KMS-11 (cell line): ENCODE results near the gene AKR7A2.

ENCODE experiments used
- H2AFZ ChIP-seq: fragments of 200-600 bp; sonication (generic); 2 replicates; pipeline ENCODE4 v1.6.1; 2016; ENCODE audit warnings: antibody characterized with exemption, mixed run types, low read depth
- H3K27ac ChIP-seq: fragments of 200-600 bp; sonication (generic); 2 replicates; pipeline ENCODE4 v1.6.1; 2016; ENCODE audit warnings: mild to moderate bottlenecking, mixed run types
- H3K27me3 ChIP-seq: fragments of 200-600 bp; sonication (generic); 2 replicates; pipeline ENCODE4 v1.6.1; 2017; ENCODE audit warnings: mild to moderate bottlenecking, low read depth, mixed run types, moderate library complexity; ENCODE audit not compliant: insufficient read depth
- H3K36me3 ChIP-seq: fragments of 200-600 bp; sonication (generic); 2 replicates; pipeline ENCODE4 v1.6.1; 2017; ENCODE audit warnings: mild to moderate bottlenecking, mixed run types; ENCODE audit not compliant: insufficient read depth
- H3K4me1 ChIP-seq: fragments of 200-600 bp; sonication (generic); 2 replicates; pipeline ENCODE4 v1.6.1; 2016; ENCODE audit warnings: mild to moderate bottlenecking, low read depth, mixed run types; ENCODE audit not compliant: poor library complexity, severe bottlenecking
- H3K4me2 ChIP-seq: fragments of 200-600 bp; sonication (generic); 2 replicates; pipeline ENCODE4 v1.7.0; 2016; ENCODE audit warnings: mild to moderate bottlenecking, mixed run types
- H3K4me3 ChIP-seq: fragments of 200-600 bp; sonication (generic); IDR thresholded peaks from 2 replicates; pipeline ENCODE4 v1.6.1; 2017; ENCODE audit warnings: low read depth, low read length, mixed read lengths; ENCODE audit not compliant: insufficient read depth
- H3K79me2 ChIP-seq: fragments of 200-600 bp; sonication (generic); 2 replicates; pipeline ENCODE4 v1.6.1; 2016; ENCODE audit warnings: low read depth, mixed run types; ENCODE audit not compliant: insufficient read depth
- H3K9ac ChIP-seq: fragments of 200-600 bp; sonication (generic); 2 replicates; pipeline ENCODE4 v1.6.1; 2016; ENCODE audit warnings: mild to moderate bottlenecking, mixed run types
- H4K20me1 ChIP-seq: fragments of 200-600 bp; sonication (generic); 2 replicates; pipeline ENCODE4 v1.6.1; 2016; ENCODE audit warnings: mild to moderate bottlenecking, mixed run types; ENCODE audit not compliant: insufficient read depth
- TF ChIP-seq, protein P1 (sequence below): fragments of 200-600 bp; sonication (generic); conservative IDR thresholded peaks from 2 replicates; pipeline ENCODE4 v1.6.1; 2017; ENCODE audit warnings: low read depth, mild to moderate bottlenecking, antibody characterized with exemption, low read length, moderate library complexity, mixed read lengths

AKR7A2 gene

DNA sequence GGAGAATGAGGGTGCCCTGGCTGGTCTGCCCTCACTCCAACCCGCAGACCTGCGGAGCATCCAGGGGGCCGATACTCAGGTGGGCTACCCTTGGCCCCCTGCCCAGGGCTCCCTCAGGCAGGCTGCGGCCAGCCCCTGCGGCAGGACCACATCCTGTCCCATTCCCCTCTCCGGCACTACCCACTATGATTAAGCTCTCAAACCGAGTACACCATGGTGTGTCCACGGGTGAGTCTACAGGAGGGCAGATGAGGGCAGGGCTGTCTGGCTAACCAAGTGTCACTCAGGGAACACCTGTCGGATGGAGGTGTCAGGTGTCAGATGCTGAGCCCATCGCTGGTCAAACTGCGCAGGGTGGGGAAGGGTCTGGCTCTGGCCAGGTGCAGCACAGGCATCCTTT, 47.4 kb upstream of the AKR7A2 start:
- Histone ChIP-seq H3K4me3 (no peak overlapping the region), H3K9ac (no peak overlapping the region), H3K27me3 (no peaks in the 10 kb centered on the region), H2AFZ (no peak overlapping the region), H3K79me2 (no peaks in the 10 kb centered on the region), H4K20me1 (no peaks in the 10 kb centered on the region), H3K4me1 (no peaks in the 10 kb centered on the region), H3K4me2 (no peak overlapping the region), H3K27ac (no peak overlapping the region), H3K36me3 (no peaks in the 10 kb centered on the region)
- TF ChIP-seq, protein P1, sequence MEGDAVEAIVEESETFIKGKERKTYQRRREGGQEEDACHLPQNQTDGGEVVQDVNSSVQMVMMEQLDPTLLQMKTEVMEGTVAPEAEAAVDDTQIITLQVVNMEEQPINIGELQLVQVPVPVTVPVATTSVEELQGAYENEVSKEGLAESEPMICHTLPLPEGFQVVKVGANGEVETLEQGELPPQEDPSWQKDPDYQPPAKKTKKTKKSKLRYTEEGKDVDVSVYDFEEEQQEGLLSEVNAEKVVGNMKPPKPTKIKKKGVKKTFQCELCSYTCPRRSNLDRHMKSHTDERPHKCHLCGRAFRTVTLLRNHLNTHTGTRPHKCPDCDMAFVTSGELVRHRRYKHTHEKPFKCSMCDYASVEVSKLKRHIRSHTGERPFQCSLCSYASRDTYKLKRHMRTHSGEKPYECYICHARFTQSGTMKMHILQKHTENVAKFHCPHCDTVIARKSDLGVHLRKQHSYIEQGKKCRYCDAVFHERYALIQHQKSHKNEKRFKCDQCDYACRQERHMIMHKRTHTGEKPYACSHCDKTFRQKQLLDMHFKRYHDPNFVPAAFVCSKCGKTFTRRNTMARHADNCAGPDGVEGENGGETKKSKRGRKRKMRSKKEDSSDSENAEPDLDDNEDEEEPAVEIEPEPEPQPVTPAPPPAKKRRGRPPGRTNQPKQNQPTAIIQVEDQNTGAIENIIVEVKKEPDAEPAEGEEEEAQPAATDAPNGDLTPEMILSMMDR: no peak

DNA sequence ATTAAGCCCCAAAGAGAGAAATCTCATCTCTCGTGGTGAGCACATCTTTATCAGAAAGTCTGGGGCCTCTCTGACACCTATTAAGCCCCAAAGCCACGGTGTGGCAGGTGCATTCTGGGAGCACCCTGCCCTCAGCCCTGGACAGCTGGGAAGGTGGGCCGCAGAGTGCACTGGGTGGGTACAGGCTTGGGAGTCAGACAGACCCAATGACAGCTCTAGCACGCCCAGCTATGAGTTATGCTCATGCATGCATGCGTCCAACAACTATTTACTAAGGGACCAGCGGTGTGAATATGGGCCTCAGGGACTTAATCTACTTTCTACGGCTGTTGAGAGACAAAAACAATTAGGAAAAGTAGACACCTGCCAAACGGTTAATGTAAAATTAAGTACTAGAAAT, 46.8 kb upstream of the AKR7A2 start:
- H3K36me3 ChIP-seq: no peaks in the 10 kb centered on the region
- H3K9ac ChIP-seq: no peak overlapping the region
- H3K79me2 ChIP-seq: no peaks in the 10 kb centered on the region
- H3K4me1 ChIP-seq: no peaks in the 10 kb centered on the region
- no peak overlapping the region for H2AFZ ChIP-seq
- no peaks in the 10 kb centered on the region for H3K27me3 ChIP-seq
- TF ChIP-seq, protein P1: no peak
- no peak overlapping the region for H3K4me2 ChIP-seq
- H3K4me3 ChIP-seq: no peak overlapping the region
- no peaks in the 10 kb centered on the region for H4K20me1 ChIP-seq
- no peak overlapping the region for H3K27ac ChIP-seq

DNA sequence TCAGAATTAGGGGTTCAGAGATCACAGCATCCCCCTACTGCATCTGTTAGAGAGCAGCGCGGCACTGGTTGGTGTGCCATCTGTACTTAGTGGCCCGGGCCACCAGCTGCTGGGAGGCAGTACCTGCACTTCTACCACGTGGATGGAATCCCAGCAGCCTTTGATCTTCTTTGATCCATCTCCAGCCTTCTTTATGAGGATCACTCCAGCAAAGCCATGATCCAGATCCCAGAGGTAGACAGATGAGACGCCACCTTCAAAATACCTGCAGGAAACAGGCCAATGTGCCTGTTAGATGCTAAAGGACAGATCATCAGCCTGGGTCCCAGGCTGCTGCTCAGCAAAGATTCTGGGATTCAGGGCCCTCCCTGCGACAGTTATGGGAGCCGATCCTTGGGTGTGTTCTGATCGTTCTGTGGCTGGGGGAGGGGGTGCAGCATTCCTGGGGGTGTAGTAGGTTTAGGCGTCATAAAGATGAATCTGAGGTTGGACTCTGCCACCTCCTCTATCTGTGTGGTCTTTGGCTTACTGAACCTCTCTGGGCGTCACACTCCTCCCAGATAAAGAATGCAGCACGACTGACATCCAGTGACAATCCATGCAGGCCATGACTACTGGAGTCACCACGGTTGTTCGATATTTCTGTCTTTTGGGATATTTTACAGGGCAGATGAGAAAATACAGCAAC, 45.5 kb upstream of the AKR7A2 start:
- no peaks in the 10 kb centered on the region for H3K27me3 ChIP-seq
- no peaks in the 10 kb centered on the region for H3K36me3 ChIP-seq
- no peaks in the 10 kb centered on the region for H4K20me1 ChIP-seq
- H3K27ac ChIP-seq: no peak overlapping the region
- no peak overlapping the region for H2AFZ ChIP-seq
- no peak overlapping the region for H3K4me2 ChIP-seq
- H3K4me1 ChIP-seq: no peaks in the 10 kb centered on the region
- TF ChIP-seq, protein P1: no peak
- H3K9ac ChIP-seq: no peak overlapping the region
- H3K79me2 ChIP-seq: no peaks in the 10 kb centered on the region
- H3K4me3 ChIP-seq: no peak overlapping the region

DNA sequence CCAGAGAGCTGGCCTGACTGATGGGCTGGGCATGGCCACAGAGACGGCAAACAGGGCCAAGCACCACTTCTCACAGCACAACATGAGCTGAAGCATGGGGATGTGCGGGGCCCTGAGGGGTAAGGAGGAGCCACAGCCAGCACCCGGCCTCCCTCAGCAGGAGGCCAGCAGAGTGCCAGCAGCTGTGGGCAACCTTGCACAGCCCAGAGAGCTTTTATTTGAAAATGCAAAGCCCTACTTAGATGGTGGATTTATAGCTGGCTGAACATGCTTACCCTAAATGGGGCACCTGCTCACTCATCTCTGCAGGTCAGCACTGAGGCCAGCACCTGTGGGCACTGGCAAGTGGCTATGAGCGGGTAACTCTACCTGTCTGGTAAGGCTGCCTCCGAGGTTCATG, 44.3 kb upstream of the AKR7A2 start:
- H3K36me3 ChIP-seq: no peaks in the 10 kb centered on the region
- no peaks in the 10 kb centered on the region for H3K79me2 ChIP-seq
- H3K27me3 ChIP-seq: no peaks in the 10 kb centered on the region
- H4K20me1 ChIP-seq: no peaks in the 10 kb centered on the region
- no peak overlapping the region for H3K9ac ChIP-seq
- H3K27ac ChIP-seq: no peak overlapping the region
- no peak overlapping the region for H2AFZ ChIP-seq
- TF ChIP-seq, protein P1: no peak
- H3K4me1 ChIP-seq: no peaks in the 10 kb centered on the region
- no peak overlapping the region for H3K4me2 ChIP-seq
- no peak overlapping the region for H3K4me3 ChIP-seq
